ENCODE results near the gene SAV1. TPM values are rescaled to one million over a fixed set of nuclear protein-coding genes. Genes with fewer than 3 reads are reported as not detected.
"Not testable (repeated sequence)": the region's sequence is repeated elsewhere in the genome, so short reads cannot be mapped to it uniquely, and the experiment has no call there.

The SAV1 gene
- total RNA-seq, 1 donor from 2014 or later, result 16.7 TPM

GRCh38 chr14:50666772-50667683 lies 1.1 kb downstream of the SAV1 start:
- Histone ChIP-seq H3K4me3 (ENCODE audit: low read length in 3 of 3) (peak overlapping the region; percentile 87 to 95 (median 93)), H3K27me3 (ENCODE audit: control insufficient read depth in 3 of 3, insufficient read depth in 3 of 3, low read length in 3 of 3) (no peaks in the 10 kb centered on the region), H3K4me1 (ENCODE audit: control insufficient read depth in 3 of 3, insufficient read depth in 3 of 3, low read length in 3 of 3) (peaks cover 2 to 8% (median 8%) of the 10 kb centered on the region in 3 donors), H3K27ac (ENCODE audit: low read depth, low read length) (peak overlapping the region; percentile 89), H3K9ac (ENCODE audit: low read depth in 1 of 3, low read length in 3 of 3) (peak overlapping the region; percentile 92 to 93 (median 92)), H3K9me3 (ENCODE audit: control insufficient read depth in 3 of 3, low read length in 3 of 3) (no peaks in the 10 kb centered on the region), H3K36me3 (ENCODE audit: control insufficient read depth in 3 of 3, insufficient read depth in 3 of 3, low read length in 3 of 3) (peaks cover 0 to 2% (median 0%) of the 10 kb centered on the region in 3 donors)

GRCh38 chr14:50665300-50665699 lies 2.8 kb downstream of the SAV1 start:
- H3K9me3 ChIP-seq (ENCODE audit: control insufficient read depth in 3 of 3, low read length in 3 of 3); H3K4me3 ChIP-seq (ENCODE audit: low read length in 3 of 3); H3K4me1 ChIP-seq (ENCODE audit: control insufficient read depth in 3 of 3, insufficient read depth in 3 of 3, low read length in 3 of 3); H3K36me3 ChIP-seq (ENCODE audit: control insufficient read depth in 3 of 3, insufficient read depth in 3 of 3, low read length in 3 of 3); H3K27ac ChIP-seq (ENCODE audit: low read depth, low read length); H3K9ac ChIP-seq (ENCODE audit: low read depth in 1 of 3, low read length in 3 of 3); H3K27me3 ChIP-seq (ENCODE audit: control insufficient read depth in 3 of 3, insufficient read depth in 3 of 3, low read length in 3 of 3): not testable (repeated sequence)

- H3K4me1 ChIP-seq (ENCODE audit: control insufficient read depth in 3 of 3, insufficient read depth in 3 of 3, low read length in 3 of 3), result peaks cover 4 to 11% (median 8%) of the 10 kb centered on the region in 3 donors
- H3K9me3 ChIP-seq (ENCODE audit: control insufficient read depth in 3 of 3, low read length in 3 of 3); H3K4me3 ChIP-seq (ENCODE audit: low read length in 3 of 3); H3K36me3 ChIP-seq (ENCODE audit: control insufficient read depth in 3 of 3, insufficient read depth in 3 of 3, low read length in 3 of 3); H3K27ac ChIP-seq (ENCODE audit: low read depth, low read length); H3K27me3 ChIP-seq (ENCODE audit: control insufficient read depth in 3 of 3, insufficient read depth in 3 of 3, low read length in 3 of 3); H3K9ac ChIP-seq (ENCODE audit: low read depth in 1 of 3, low read length in 3 of 3): not testable (repeated sequence)
Measured at GRCh38 chr14:50664579-50664978, 3.5 kb downstream of the SAV1 start.

- Histone ChIP-seq H3K9ac (ENCODE audit: low read depth in 1 of 3, low read length in 3 of 3) (no peak overlapping the region), H3K27ac (ENCODE audit: low read depth, low read length) (no peak overlapping the region), H3K4me1 (ENCODE audit: control insufficient read depth in 3 of 3, insufficient read depth in 3 of 3, low read length in 3 of 3) (peaks cover 0 to 10% (median 2%) of the 10 kb centered on the region in 3 donors), H3K9me3 (ENCODE audit: control insufficient read depth in 3 of 3, low read length in 3 of 3) (no peaks in the 10 kb centered on the region), H3K4me3 (ENCODE audit: low read length in 3 of 3) (no peak overlapping the region), H3K27me3 (ENCODE audit: control insufficient read depth in 3 of 3, insufficient read depth in 3 of 3, low read length in 3 of 3) (no peaks in the 10 kb centered on the region), H3K36me3 (ENCODE audit: control insufficient read depth in 3 of 3, insufficient read depth in 3 of 3, low read length in 3 of 3) (peaks cover 0 to 6% (median under 1%) of the 10 kb centered on the region in 3 donors)
Measured at GRCh38 chr14:50659327-50659974, 8.7 kb downstream of the SAV1 start.

- Histone ChIP-seq H3K27me3 (ENCODE audit: control insufficient read depth in 3 of 3, insufficient read depth in 3 of 3, low read length in 3 of 3) (no peaks in the 10 kb centered on the region), H3K9ac (ENCODE audit: low read depth in 1 of 3, low read length in 3 of 3) (no peak overlapping the region), H3K9me3 (ENCODE audit: control insufficient read depth in 3 of 3, low read length in 3 of 3) (no peaks in the 10 kb centered on the region), H3K4me1 (ENCODE audit: control insufficient read depth in 3 of 3, insufficient read depth in 3 of 3, low read length in 3 of 3) (peaks cover 0 to 10% (median 2%) of the 10 kb centered on the region in 3 donors), H3K4me3 (ENCODE audit: low read length in 3 of 3) (peak overlapping the region in 1 of 3 donors; percentile 30), H3K27ac (ENCODE audit: low read depth, low read length) (peak overlapping the region; percentile 3), H3K36me3 (ENCODE audit: control insufficient read depth in 3 of 3, insufficient read depth in 3 of 3, low read length in 3 of 3) (peaks cover 0 to 6% (median 0%) of the 10 kb centered on the region in 3 donors)
Measured at GRCh38 chr14:50658203-50658602, 9.9 kb downstream of the SAV1 start.

- Histone ChIP-seq H3K27me3 (ENCODE audit: control insufficient read depth in 3 of 3, insufficient read depth in 3 of 3, low read length in 3 of 3) (no peaks in the 10 kb centered on the region), H3K4me3 (ENCODE audit: low read length in 3 of 3) (peak overlapping the region in 1 of 3 donors; percentile 30), H3K4me1 (ENCODE audit: control insufficient read depth in 3 of 3, insufficient read depth in 3 of 3, low read length in 3 of 3) (peaks cover 0 to 10% (median 2%) of the 10 kb centered on the region in 3 donors), H3K9ac (ENCODE audit: low read depth in 1 of 3, low read length in 3 of 3) (no peak overlapping the region), H3K36me3 (ENCODE audit: control insufficient read depth in 3 of 3, insufficient read depth in 3 of 3, low read length in 3 of 3) (peaks cover 0 to 6% (median 0%) of the 10 kb centered on the region in 3 donors), H3K27ac (ENCODE audit: low read depth, low read length) (peak overlapping the region; percentile 3), H3K9me3 (ENCODE audit: control insufficient read depth in 3 of 3, low read length in 3 of 3) (no peaks in the 10 kb centered on the region)
Measured at GRCh38 chr14:50657753-50658152, 10.4 kb downstream of the SAV1 start.

GRCh38 chr14:50656776-50657175 lies 11.3 kb downstream of the SAV1 start:
- Histone ChIP-seq H3K9ac (ENCODE audit: low read depth in 1 of 3, low read length in 3 of 3) (no peak overlapping the region), H3K4me3 (ENCODE audit: low read length in 3 of 3) (no peak overlapping the region), H3K36me3 (ENCODE audit: control insufficient read depth in 3 of 3, insufficient read depth in 3 of 3, low read length in 3 of 3) (peaks cover 0 to 6% (median 0%) of the 10 kb centered on the region in 3 donors), H3K4me1 (ENCODE audit: control insufficient read depth in 3 of 3, insufficient read depth in 3 of 3, low read length in 3 of 3) (peaks cover 0 to 10% (median 2%) of the 10 kb centered on the region in 3 donors), H3K27me3 (ENCODE audit: control insufficient read depth in 3 of 3, insufficient read depth in 3 of 3, low read length in 3 of 3) (no peaks in the 10 kb centered on the region), H3K9me3 (ENCODE audit: control insufficient read depth in 3 of 3, low read length in 3 of 3) (no peaks in the 10 kb centered on the region), H3K27ac (ENCODE audit: low read depth, low read length) (no peak overlapping the region)

- Histone ChIP-seq H3K4me1 (ENCODE audit: control insufficient read depth in 3 of 3, insufficient read depth in 3 of 3, low read length in 3 of 3) (peaks cover 0 to 5% (median 4%) of the 10 kb centered on the region in 3 donors), H3K36me3 (ENCODE audit: control insufficient read depth in 3 of 3, insufficient read depth in 3 of 3, low read length in 3 of 3) (peaks cover 0 to 2% (median 0%) of the 10 kb centered on the region in 3 donors), H3K27me3 (ENCODE audit: control insufficient read depth in 3 of 3, insufficient read depth in 3 of 3, low read length in 3 of 3) (no peaks in the 10 kb centered on the region), H3K9me3 (ENCODE audit: control insufficient read depth in 3 of 3, low read length in 3 of 3) (no peaks in the 10 kb centered on the region), H3K4me3 (ENCODE audit: low read length in 3 of 3) (no peak overlapping the region), H3K9ac (ENCODE audit: low read depth in 1 of 3, low read length in 3 of 3) (no peak overlapping the region), H3K27ac (ENCODE audit: low read depth, low read length) (no peak overlapping the region)
Measured at GRCh38 chr14:50649691-50650090, 18.4 kb downstream of the SAV1 start.

GRCh38 chr14:50647753-50648152 lies 20.4 kb downstream of the SAV1 start:
- no peaks in the 10 kb centered on the region for H3K9me3 ChIP-seq (ENCODE audit: control insufficient read depth in 3 of 3, low read length in 3 of 3)
- H3K27me3 ChIP-seq (ENCODE audit: control insufficient read depth in 3 of 3, insufficient read depth in 3 of 3, low read length in 3 of 3), result no peaks in the 10 kb centered on the region
- H3K27ac ChIP-seq (ENCODE audit: low read depth, low read length), result no peak overlapping the region
- H3K9ac ChIP-seq (ENCODE audit: low read depth in 1 of 3, low read length in 3 of 3), result no peak overlapping the region
- H3K4me3 ChIP-seq (ENCODE audit: low read length in 3 of 3), result no peak overlapping the region
- H3K4me1 ChIP-seq (ENCODE audit: control insufficient read depth in 3 of 3, insufficient read depth in 3 of 3, low read length in 3 of 3), result peaks cover 0 to 5% (median 4%) of the 10 kb centered on the region in 3 donors
- peaks cover 0 to 7% (median 0%) of the 10 kb centered on the region in 3 donors for H3K36me3 ChIP-seq (ENCODE audit: control insufficient read depth in 3 of 3, insufficient read depth in 3 of 3, low read length in 3 of 3)

- no peak overlapping the region for H3K27ac ChIP-seq (ENCODE audit: low read depth, low read length)
- H3K9ac ChIP-seq (ENCODE audit: low read depth in 1 of 3, low read length in 3 of 3), result no peak overlapping the region
- peaks cover 0 to 7% (median 0%) of the 10 kb centered on the region in 3 donors for H3K36me3 ChIP-seq (ENCODE audit: control insufficient read depth in 3 of 3, insufficient read depth in 3 of 3, low read length in 3 of 3)
- no peaks in the 10 kb centered on the region for H3K27me3 ChIP-seq (ENCODE audit: control insufficient read depth in 3 of 3, insufficient read depth in 3 of 3, low read length in 3 of 3)
- H3K4me3 ChIP-seq (ENCODE audit: low read length in 3 of 3), result no peak overlapping the region
- no peaks in the 10 kb centered on the region for H3K9me3 ChIP-seq (ENCODE audit: control insufficient read depth in 3 of 3, low read length in 3 of 3)
- H3K4me1 ChIP-seq (ENCODE audit: control insufficient read depth in 3 of 3, insufficient read depth in 3 of 3, low read length in 3 of 3), result peaks cover 0 to 5% (median 4%) of the 10 kb centered on the region in 3 donors
Measured at GRCh38 chr14:50647282-50647681, 20.8 kb downstream of the SAV1 start.
